CD4-positive, alpha-beta T cell treated with Interleukin-10 for 1 hour (primary cell): Measurements from ENCODE around the gene ARHGAP40.

Experiments used
- DNase-seq: peaks from one replicate; pipeline ENCODE4 v3.0.0-alpha.2; 2020

ARHGAP40 gene

DNA sequence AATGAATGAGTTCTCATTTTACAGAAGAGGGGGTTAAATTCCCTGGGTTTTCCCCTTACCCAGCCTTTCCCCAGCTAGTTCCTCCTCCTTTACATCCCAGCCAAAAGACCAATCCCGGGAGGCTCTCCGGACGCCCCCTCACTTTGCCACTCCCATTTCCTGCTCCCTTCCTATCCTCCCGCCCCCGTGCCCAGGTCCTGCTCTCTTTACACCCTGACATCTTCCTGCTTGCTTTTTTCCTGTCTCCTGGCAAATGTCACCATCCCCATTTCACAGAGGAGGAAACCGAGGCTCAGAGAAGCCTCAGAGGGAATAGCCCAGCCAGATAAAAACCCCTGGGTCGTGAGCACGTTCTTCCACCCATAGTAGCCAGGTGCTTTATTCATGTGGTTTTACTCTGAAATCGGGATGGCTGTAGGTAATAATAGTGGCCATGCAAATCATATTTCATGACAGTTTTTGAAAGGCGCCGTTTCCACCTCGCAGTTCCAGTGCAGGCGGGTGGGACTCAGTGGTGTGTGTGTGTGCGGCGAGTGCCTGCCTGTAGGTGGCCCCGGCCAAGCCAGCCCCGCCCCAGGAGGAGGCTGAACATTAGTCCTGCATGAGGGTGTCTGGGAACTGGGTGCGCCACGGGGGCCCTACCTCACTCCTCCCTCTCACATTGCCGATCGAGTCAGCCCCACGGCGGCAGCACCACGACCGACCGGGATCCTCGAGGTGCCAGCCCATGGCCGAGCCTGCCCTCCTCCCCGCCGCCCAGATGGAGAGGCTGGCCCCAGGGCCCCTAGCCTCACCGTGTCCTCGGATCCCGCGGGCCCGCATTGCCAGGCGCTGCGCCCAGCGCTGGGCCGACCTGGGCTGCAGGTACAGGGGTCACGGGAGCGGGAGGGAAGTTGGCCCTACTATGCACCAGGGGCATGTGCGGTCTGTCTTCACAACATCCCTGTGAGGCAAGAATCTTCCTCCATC is at the start of gene ARHGAP40:
TSS of gene ARHGAP40 (plus strand) at position 594 of the 969 bp plus-strand sequence.
- DNase-seq: no peak

DNA sequence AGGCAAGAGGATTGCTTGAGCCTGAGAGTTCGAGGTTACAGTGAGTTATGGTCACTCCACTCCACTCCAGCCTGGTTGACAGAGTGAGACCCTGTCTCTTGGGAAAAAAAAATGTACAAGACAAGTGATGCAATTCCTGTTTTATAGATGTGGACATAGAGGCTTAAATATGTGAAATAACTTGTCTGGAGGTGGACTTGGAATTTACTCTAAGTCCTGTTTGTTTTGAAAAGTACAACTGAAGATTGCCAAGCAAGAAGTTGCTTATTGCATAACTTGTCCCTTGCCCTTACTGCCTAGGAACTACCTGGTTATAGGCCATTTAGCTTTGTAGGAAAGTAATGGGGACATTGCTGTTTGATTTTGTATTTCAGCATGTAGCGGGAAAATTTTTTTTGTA is 46.6 kb upstream of the ARHGAP40 start:
- DNase-seq: no peak

DNA sequence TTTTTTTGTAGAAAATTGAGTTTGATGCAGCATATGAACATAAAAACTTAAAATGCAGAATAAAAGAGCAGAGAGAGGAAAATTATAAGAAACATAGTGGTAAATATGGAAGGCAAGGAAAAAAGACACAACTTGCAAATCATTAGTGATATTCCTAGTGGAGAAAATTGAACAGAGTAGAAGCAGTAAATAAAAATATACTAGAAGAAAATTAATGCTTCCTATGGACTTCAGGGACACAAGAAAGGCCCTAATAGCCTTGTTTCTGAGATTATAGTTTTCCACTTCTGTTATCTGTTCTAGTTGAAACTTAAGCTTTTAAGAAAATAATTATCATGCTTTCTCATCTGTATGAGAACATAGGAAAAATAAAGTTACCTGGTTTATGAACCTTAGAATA is 46.2 kb upstream of the ARHGAP40 start:
- DNase-seq: no peak

DNA sequence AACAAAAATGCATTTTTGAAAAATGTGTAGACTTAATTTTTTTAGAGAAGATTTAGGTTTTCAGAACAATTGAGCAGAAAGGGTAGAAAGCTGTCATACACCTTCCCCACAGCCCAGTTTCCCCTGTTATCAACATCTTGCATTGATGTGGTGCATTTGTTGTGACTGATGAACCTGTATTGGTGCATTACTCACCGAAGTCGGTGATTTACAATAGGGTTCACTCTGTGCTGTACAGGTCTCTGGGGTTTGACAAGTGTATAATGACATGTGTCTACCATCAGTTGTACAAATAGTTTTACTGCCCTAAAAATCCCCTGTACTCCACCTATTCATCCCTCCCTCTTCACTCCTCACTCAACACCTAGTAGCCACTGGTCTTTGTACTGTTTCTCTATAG is 44.4 kb upstream of the ARHGAP40 start:
- DNase-seq: no peak

DNA sequence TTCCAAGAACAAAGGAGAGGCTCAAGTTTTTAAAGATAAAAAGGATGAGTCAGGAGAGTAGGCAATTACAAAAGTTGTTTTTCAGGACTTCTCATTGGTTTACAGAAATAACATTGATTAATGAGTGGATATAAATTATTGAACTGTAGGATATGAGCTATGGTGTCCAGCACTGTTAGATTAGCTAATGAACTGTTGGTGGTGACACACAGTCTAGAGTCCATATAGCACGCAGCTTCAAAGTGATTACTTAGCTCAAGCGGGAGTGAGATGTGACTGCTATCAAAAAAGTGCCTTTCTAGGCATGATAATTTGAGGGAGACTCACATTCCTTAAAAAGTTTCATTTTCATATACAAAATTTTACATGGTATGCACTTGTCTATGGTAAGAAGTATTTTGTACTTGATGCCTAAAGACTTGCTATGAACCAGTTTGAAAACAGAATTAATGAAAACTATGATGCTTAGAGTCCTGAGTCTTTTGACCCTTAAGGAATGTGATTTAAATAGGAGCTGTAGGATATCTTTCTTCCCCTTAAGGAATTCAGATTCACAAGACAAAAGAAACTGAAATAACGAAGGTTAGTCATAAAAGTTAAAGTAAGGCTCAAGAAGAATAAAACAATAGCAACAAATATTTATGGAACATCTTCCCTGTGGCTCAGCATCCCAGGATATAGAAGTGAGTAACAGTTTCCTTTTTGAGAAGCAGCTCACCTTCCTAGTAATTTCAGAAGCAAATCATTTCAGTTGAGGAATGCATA is 42.8 kb upstream of the ARHGAP40 start:
- no peak for DNase-seq

DNA sequence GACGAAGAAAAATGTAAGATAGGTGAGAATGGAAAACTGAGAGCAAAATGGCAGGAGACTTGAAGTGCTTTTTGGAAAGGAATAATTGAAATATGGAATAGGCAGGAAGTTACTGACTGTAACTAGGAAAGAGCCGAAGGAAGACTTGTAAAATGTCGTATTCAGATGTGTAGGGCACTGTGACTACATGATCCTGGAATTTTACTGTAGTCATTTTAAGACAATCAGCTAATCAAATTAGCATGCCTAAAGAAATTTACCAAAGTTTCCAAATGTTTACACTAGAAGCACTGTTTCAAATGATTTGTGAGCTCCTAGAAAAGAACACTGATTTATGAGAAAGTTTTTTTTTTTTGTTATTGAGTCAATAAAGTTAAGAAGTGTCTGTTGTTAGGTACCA is 41.8 kb upstream of the ARHGAP40 start:
- no peak for DNase-seq

DNA sequence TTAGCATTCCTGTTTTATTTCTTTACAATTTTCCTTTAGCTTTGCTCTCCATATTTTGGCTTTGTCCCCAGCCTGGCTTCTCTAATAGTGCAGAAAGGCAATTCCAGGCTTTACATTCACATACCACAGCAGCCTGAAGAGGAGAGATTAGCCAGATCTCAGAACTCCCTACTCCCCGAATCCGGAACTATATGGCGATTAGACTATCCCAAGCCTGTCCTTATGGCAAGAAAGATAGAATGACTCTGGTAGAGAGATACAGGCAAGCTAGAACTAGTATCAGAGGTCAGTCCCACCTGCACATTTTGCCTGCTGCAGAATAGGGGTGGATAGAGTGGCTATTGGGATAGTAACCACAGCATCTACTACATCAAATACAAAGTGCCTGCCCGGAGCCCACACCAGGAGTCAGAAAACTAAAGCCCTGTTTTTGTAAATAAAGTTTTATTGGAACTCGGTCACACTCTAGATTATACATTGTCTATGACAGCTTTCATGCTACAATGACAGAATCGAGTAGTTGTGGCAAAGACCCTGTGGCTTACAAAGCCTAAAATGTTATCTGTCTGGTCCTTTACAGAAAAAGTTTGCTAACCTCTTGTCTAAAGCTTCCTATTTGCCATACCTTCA is 37.7 kb upstream of the ARHGAP40 start:
- no peak for DNase-seq

DNA sequence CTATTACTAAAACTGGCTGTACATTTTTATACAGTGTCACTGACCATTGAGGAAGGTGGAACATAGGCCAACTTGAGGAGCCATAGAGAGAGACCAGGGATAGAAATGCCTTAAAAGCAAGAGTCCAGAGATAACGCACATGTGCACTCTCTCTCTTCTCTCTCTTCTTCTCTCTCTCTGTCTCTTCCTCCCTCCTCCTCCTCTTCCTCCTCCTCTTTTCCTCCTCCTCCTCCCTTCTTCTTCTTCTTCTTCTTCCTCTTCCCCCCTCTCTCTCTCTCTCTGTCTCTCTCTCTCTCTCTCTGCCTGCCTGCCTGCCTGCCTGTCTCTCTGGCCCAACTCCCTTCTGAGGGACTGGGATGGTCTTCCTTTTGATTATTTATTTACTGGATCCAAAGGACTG is 36.9 kb upstream of the ARHGAP40 start:
- DNase-seq: no peak

DNA sequence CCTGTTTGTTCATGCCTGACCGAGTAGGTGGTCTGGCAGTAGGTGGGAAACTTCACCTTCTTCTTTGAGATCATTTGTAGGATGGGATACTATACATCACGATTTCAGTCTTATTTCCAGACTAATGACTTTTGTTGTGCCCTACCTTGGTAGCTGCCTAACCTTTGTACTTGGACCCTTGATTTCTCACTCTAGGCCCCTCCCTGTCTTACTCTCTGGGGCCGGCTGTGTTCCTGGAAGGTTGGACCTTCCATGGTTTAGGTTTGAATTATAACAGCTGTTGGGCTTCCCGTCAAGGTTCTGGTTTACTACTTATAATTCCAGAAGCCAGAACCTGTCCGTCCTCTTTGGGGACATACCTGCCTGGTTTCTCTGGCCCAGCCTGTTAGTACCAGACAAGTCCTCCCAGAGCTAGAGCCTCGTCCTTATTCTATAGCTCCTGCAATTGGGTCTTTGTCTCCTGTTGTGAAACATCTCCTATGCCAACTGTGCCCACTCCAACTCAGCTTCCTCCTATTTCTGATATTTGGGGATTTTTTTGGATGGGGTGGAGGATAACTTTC is 35.5 kb upstream of the ARHGAP40 start:
- no peak for DNase-seq

DNA sequence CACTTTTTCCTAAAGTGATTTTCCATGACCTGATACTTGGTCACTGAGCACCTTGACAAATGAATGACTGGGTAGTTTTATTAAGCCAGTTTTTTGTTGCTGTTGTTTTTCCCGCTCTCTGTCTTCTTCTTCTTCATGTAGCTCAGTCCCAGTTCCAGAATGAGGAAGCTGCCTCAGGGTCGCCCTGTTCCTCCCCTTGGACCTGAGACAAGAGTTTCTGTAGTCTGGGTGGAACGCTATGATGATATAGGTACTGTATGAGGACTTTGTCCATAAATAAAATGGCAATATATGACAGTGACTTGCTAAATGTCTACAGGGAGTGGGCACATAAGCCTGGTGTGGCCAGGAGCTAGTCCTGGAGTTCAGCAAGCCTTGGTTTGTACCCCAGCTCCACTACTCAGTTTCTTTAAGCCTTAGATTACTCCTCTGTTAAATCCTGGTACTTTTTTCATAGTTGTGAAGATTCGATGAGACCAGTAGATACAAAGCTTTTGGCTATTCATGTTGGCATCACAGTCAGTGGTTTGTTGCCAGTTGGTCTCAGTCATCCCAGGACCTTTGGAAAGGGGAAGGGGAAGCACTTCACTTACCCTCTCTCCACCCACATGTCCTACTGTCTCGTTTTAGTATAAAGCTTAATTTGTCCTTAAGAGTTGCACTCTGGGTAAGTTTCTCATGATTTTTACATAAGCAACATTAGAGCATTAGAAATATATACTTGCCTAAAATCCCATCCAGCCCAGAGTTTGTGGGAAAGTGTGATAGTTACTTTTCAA is 31.7 kb upstream of the ARHGAP40 start:
- no peak for DNase-seq

DNA sequence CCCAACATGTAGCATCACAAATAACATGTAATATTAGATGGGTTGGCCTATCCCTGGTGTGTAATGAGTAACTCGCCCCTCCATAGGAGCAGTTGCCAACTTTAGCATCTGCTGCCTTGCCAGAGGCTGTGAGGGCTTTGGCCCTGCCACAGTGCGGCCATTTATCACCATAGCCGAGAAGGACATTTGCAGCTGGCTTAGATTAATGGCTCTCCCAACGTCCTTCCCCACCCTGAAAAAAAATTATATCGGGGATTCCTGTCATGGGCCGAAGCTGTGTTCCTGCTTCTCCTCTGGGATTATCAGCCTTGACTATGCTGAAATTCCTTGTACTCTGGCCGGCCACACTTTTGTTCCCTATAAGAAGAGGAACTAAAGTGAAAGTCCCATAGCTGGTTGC is 28.2 kb upstream of the ARHGAP40 start:
- DNase-seq: no peak

DNA sequence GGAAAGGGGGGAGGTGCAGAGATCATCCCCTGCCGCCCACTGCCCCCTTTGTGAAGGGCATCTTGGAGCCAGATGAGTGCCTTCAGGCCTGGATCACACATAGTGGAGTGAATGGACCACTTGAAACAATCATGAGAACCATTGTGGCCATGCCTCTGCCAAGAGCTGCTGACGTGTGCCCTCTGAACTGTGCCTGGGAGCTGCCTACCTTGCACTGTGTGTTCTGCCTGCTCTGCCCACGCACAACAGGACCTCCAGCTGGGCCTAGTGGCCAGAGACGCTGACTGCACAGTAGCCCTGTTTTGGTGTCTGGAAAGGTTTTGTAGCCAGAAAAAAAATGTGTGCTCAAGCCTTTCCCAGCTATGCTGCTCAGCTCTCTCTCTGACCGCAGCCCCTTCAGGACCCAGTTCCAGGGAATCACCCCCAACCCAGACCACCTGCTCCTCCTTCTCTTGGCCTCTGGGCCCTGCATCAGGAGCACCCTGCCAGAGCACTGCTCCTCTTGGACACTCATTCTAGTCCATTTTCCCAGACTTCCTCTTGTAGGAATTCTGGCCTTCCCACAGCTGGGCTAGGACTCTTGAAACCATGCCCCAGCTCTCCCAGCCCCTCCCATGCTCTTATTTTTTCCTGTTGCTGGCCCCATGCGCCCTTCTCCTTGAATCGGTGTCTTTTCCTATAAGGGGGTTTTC is 22.2 kb upstream of the ARHGAP40 start:
- DNase-seq: no peak

DNA sequence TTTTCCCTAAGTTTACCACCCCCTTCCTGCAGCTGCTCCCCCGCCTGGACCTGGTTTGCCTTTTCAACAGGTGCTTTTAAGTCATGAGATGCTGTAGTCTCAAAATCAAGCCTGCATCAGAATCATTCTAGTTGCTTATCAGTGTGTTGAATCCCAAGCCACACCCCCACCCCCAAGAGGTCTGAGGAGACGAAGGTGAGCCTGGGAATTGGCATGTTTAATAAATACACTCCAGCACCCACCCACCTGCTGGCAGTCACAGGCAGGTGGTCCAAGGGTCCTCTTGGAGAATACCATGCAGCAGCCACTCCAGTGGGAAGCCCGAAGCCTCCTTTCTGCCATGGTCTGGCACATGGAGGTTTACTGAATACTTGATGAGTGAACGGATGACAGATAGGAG is 21.7 kb upstream of the ARHGAP40 start:
- no peak for DNase-seq

DNA sequence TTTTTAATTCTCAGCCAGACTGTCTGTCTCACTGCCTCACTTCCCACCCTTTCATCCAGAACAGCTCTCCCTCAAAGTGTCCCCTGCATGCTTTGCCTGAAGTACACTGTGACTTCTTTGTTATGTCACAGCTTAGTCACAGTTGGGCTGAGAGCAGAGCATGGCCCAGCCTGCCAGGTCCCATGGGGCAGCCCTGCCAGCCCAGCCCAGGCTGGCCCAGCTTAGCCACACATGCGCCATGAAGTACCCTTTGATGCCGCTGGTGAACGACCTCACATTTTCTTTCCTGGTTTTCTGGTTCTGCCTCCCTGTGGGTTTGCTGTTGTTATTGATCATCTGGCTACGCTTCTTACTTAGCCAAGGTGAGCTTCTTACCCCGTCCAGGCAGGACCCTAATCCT is 20.6 kb upstream of the ARHGAP40 start, which contains the start of gene ADIG:
TSS of gene ADIG (plus strand) at position 185 of the 400 bp plus-strand sequence. CDS start at position 239, 54 bp downstream.
- no peak for DNase-seq

DNA sequence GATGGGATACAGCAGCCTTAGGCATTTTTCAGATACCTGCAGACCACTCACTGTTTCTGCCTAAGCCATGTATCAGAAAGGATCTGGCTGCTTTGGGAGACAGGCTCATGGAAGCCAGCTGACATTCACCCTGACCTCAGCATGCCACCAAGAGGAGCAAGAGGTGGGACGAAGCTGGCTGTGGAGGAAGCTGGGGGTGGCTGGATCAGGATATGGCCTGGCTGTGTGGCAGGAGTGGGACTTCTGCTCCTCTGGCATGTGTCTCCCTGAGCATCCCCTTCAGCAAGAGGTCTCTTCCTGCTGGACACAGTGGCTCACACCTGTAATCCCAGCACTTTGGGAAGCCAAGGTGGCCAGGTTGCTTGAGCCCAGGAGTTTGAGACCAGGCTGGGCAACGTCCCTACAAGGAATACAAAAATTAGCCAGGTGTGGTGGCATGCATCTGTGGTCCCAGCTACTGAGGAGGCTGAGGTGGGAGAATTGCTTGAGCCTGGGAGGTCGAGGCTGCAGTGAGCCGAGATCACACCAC is 19.7 kb upstream of the ARHGAP40 start:
- no peak for DNase-seq

DNA sequence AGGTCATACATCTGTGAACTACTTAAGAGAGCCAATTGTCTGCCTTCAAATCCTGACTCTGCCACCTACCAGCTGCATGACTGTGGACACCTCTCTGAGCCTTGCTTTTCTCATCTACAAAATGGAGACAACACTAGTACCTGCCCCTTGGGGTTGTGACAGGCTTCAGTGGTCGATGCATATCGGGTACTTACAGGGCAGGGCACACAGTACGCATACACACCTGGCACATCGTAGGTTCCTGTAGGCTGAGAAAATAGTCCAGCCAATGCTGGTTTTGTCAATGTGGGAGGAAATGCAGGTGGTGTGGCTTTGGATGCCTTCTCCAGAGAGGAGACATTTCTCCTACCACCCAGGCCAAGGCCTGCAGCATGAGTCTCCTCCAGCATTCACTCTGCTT is 18.3 kb upstream of the ARHGAP40 start:
- DNase-seq: no peak

DNA sequence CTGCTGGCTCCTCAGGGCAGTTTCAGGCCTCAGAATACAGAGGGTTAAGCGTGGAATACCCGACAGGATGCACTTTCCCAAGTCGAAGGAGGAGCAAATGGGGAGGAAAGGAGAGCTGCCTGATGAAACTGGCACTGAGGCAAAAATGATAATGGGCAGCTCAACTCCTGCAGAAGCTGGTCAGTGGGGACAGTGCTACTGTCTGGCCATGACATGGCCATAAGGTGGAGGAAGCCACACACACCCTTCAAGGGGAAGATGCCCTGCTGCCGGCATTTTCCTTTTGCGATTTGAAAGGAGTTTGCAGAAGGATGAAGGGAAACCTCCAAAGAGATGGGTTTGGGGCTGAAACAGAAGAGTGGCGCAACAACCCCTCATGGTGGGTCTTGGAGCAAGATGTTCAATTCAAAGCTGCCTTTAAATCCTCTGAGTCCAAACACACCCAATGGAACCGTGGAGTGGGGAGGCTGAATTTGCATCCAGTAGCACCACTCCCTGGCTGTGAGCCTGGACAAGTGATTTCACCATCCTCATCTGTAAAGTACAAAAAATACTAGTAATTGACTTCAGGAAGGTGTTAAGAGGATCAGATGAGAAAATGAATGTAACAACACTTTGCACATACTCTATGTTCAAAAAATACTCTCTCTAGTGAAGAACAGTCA is 17.4 kb upstream of the ARHGAP40 start:
- no peak for DNase-seq

DNA sequence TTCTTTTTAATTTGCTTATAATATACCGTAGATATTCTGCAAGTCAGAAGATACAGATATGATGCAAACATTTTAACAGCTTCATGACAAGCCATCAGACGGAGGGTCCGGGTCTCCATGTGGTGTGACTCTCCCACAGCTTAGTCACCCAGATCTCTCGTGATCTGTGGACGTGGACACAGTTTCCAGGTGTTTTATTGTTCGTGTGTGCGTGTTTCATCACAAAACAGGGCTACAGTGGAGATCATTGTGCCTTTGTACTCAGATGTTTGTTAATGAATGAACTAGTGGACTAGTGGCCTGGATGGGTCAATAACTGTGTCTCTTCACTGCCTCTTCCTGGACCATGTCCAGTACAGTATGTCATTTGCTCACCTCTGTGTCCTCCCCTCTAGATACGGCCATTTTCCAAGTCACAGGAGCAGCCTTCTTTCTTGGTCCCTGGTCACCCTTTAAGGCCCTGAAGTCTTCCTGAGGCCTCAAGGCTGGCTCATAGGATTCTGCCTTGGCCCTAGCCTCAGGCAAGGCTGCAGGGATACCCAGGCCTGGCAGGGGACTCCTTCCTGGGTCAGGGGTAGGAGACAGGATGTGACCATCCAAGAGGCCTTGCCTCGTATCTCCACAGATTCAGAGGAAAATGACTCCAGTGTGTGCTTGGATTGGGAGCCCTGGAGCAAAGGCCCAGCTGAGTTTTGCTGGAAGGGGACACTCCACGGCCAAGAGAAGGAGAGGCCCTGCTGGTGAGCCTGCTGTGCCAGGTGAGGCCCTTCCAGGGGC is 16.0 kb upstream of the ARHGAP40 start:
- no peak for DNase-seq

DNA sequence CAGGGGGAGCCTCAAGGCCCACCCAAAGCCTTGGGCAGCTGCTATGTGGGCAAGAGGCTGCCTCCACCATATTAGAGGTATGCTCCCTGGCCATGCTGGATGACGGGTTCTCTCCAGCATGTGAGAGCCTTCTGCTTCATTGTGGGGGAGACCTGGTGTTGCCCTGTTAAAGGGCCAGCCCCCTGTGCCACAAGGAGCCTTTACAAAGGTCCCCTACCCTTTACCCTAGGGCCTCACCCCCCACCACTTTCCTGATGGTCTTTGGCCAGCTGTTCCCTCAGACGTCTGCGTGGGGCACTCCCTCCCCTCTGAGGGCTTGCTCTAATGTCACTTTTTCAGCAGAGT is 15.5 kb upstream of the ARHGAP40 start:
- no peak for DNase-seq

DNA sequence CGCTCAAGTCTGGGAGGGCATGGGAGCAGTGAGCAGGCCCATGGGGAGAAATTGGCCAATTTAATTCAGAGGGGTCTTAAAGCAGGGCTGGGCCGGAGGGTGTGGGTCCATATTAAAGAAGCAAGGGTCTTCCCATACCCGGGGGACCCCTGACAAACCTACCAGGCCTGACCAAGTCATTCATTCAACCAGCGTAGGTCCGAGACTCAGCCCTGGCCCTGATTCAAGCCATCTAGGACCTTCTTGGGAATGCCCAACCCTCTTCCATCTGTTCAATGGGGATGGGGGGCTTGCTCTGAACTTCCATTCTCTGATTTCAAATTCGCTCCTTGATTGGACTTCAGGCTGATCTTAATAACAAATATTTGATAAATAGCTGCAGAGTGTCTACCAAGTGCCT is 13.3 kb upstream of the ARHGAP40 start:
- no peak for DNase-seq
